IMR-90 (cell line): ENCODE data around the gene OR2C1. TPM values are rescaled to one million over a fixed set of nuclear protein-coding genes. Genes with fewer than 3 reads are reported as not detected.

Source experiments
- ATAC-seq: fragments of 200-7000 bp; cut with Tn5 transposase; 2 replicates; pipeline ENCODE4 v1.9.1; 2020; ENCODE audit warnings: low read depth, mild to moderate bottlenecking, moderate library complexity
- BruUV-seq: library from RNA; stranded (reverse); fragments of 400-500 nt; replicated peaks from 2 replicates; lab custom pipeline; 2021; lab: Mats Ljungman, UMichigan
- CTCF ChIA-PET: fragments of 300-600 bp; formaldehyde crosslinking; extraction: SDS; loops from one replicate; lab custom pipeline; 2021; ENCODE audit warnings: antibody characterized with exemption; lab: Yijun Ruan, JAX
- POLR2A ChIA-PET: fragments of 300-600 bp; sonication (Branson Sonifier 250); formaldehyde crosslinking; loops from one replicate; lab custom pipeline; 2022; ENCODE audit warnings: antibody characterized with exemption; ENCODE audit not compliant: unreplicated experiment; lab: Charles Lee
- DNase-seq: peaks from one replicate; pipeline ENCODE4 v3.0.0; 2013
- H2AFZ ChIP-seq: replicated peaks from 2 replicates; pipeline ENCODE3; 2013; ENCODE audit warnings: low read length, mild to moderate bottlenecking; ENCODE audit not compliant: poor library complexity
- H2AK5ac ChIP-seq: 2 replicates; pipeline ENCODE4 v1.6.1; 2013; ENCODE audit warnings: low read depth, low read length, inconsistent platforms
- H2AK9ac ChIP-seq: replicated peaks from 2 replicates; pipeline ENCODE3; 2013; ENCODE audit warnings: mild to moderate bottlenecking, low read depth, low read length, moderate library complexity; ENCODE audit not compliant: poor library complexity
- H2BK120ac ChIP-seq: 2 replicates; pipeline ENCODE4 v1.6.1; 2013; ENCODE audit warnings: low read depth, low read length, inconsistent platforms
- H2BK15ac ChIP-seq: 3 replicates; pipeline ENCODE4 v1.6.1; 2013; ENCODE audit warnings: low read depth, low read length, inconsistent platforms
- H2BK20ac ChIP-seq: 2 replicates; pipeline ENCODE4 v1.6.1; 2013; ENCODE audit warnings: low read depth, mild to moderate bottlenecking, inconsistent platforms, low read length, moderate library complexity
- H2BK5ac ChIP-seq: 2 replicates; pipeline ENCODE4 v1.6.1; 2013; ENCODE audit warnings: mild to moderate bottlenecking, low read depth, low read length, inconsistent platforms; ENCODE audit not compliant: poor library complexity, severe bottlenecking
- H3K14ac ChIP-seq: replicated peaks from 2 replicates; pipeline ENCODE4 v1.6.1; 2013; ENCODE audit warnings: low read depth, low read length, inconsistent platforms
- H3K18ac ChIP-seq: 2 replicates; pipeline ENCODE4 v1.6.1; 2013; ENCODE audit warnings: low read depth, low read length, control low read depth
- H3K23ac ChIP-seq: 2 replicates; pipeline ENCODE4 v1.6.1; 2013; ENCODE audit warnings: low read depth, low read length, inconsistent platforms
- H3K27ac ChIP-seq: 2 replicates; pipeline ENCODE4 v1.5.1; 2013; ENCODE audit warnings: mild to moderate bottlenecking, control low read depth, low read length; ENCODE audit not compliant: insufficient read depth
- H3K27me3 ChIP-seq: 2 replicates; pipeline ENCODE4 v1.6.1; 2013; ENCODE audit warnings: low read length; ENCODE audit not compliant: control insufficient read depth, insufficient read depth
- H3K36me3 ChIP-seq: 2 replicates; pipeline ENCODE4 v1.6.1; 2013; ENCODE audit warnings: low read length, mixed read lengths; ENCODE audit not compliant: control insufficient read depth, insufficient read depth
- H3K4ac ChIP-seq: 2 replicates; pipeline ENCODE4 v1.6.1; 2013; ENCODE audit warnings: low read depth, low read length, inconsistent platforms
- H3K4me1 ChIP-seq: 2 replicates; pipeline ENCODE4 v1.6.1; 2013; ENCODE audit warnings: low read length, mixed read lengths; ENCODE audit not compliant: control insufficient read depth, insufficient read depth
- H3K4me2 ChIP-seq: 2 replicates; pipeline ENCODE4 v1.6.1; 2013; ENCODE audit warnings: low read depth, mild to moderate bottlenecking, control low read depth, low read length, moderate library complexity
- H3K4me3 ChIP-seq: 2 replicates; pipeline ENCODE4 v1.5.1; 2013; ENCODE audit warnings: low read depth, mild to moderate bottlenecking, control low read depth, low read length, moderate library complexity; ENCODE audit not compliant: insufficient read depth
- H3K56ac ChIP-seq: 2 replicates; pipeline ENCODE4 v1.6.1; 2013; ENCODE audit warnings: low read length, inconsistent platforms; ENCODE audit not compliant: insufficient read depth; ENCODE audit errors: extremely low read depth
- H3K79me1 ChIP-seq, 2 experiments: 2 replicates each; pipeline ENCODE4 v1.6.1; 2013; ENCODE audit warnings: low read length in 2 of 2, inconsistent platforms in 1 of 2, low read depth in 1 of 2
- H3K9ac ChIP-seq: 2 replicates; pipeline ENCODE4 v1.6.1; 2013; ENCODE audit warnings: low read depth, low read length, control low read depth
- H3K9me1 ChIP-seq: 2 replicates; pipeline ENCODE4 v1.6.1; 2013; ENCODE audit warnings: low read length, inconsistent platforms; ENCODE audit not compliant: insufficient read depth
- H3K9me3 ChIP-seq: 2 replicates; pipeline ENCODE4 v1.6.1; 2013; ENCODE audit warnings: low read length; ENCODE audit not compliant: control insufficient read depth, insufficient read depth
- H4K20me1 ChIP-seq: 2 replicates; pipeline ENCODE4 v1.6.1; 2013; ENCODE audit warnings: low read length, inconsistent platforms; ENCODE audit not compliant: insufficient read depth
- H4K5ac ChIP-seq: 2 replicates; pipeline ENCODE4 v1.6.1; 2013; ENCODE audit warnings: mild to moderate bottlenecking, low read depth, low read length, control low read depth
- H4K8ac ChIP-seq, 2 experiments: 2 replicates each; pipeline ENCODE4 v1.6.1; 2013; ENCODE audit warnings: low read depth in 2 of 2, low read length in 2 of 2, control low read depth in 1 of 2, inconsistent platforms in 1 of 2
- H4K91ac ChIP-seq: 2 replicates; pipeline ENCODE4 v1.6.1; 2013; ENCODE audit warnings: low read depth, low read length, inconsistent platforms; ENCODE audit not compliant: insufficient read depth
- BHLHE40 ChIP-seq: fragments of 150-350 bp; IDR thresholded peaks from 2 replicates; pipeline ENCODE4 v1.6.1; 2016; ENCODE audit warnings: mild to moderate bottlenecking, low read depth, low read length
- CEBPB ChIP-seq: IDR thresholded peaks from 2 replicates; pipeline ENCODE4 v1.6.1; 2012; ENCODE audit warnings: low read depth, low read length, improper control_type of control experiment
- CHD1 ChIP-seq: IDR thresholded peaks from 2 replicates; pipeline ENCODE4 v1.6.1; 2012; ENCODE audit warnings: low read depth, low read length, improper control_type of control experiment
- CTCF ChIP-seq: conservative IDR thresholded peaks from 2 replicates; pipeline ENCODE4 v1.5.1; 2012; ENCODE audit warnings: mild to moderate bottlenecking, low read depth, low read length, improper control_type of control experiment
- FOS ChIP-seq: fragments of 150-350 bp; IDR thresholded peaks from 2 replicates; pipeline ENCODE4 v1.6.1; 2016; ENCODE audit warnings: low read depth, low read length
- MAFK ChIP-seq: IDR thresholded peaks from 2 replicates; pipeline ENCODE4 v1.6.1; 2012; ENCODE audit warnings: low read depth, low read length, improper control_type of control experiment
- MAZ ChIP-seq: IDR thresholded peaks from 2 replicates; pipeline ENCODE4 v1.6.1; 2012; ENCODE audit warnings: low read depth, mild to moderate bottlenecking, low read length, improper control_type of control experiment, moderate library complexity, borderline replicate concordance
- MXI1 ChIP-seq: IDR thresholded peaks from 2 replicates; pipeline ENCODE4 v1.6.1; 2012; ENCODE audit warnings: low read depth, mild to moderate bottlenecking, low read length, moderate library complexity, borderline replicate concordance
- NFE2L2 ChIP-seq: fragments of 150-350 bp; IDR thresholded peaks from 2 replicates; pipeline ENCODE4 v1.6.1; 2016; ENCODE audit warnings: low read depth, mild to moderate bottlenecking, low read length
- POLR2A ChIP-seq: IDR thresholded peaks from 2 replicates; pipeline ENCODE4 v1.6.1; 2012; ENCODE audit warnings: mild to moderate bottlenecking, low read depth, low read length
- RAD21 ChIP-seq: IDR thresholded peaks from 2 replicates; pipeline ENCODE4 v1.6.1; 2012; ENCODE audit warnings: low read length, improper control_type of control experiment
- RCOR1 ChIP-seq: IDR thresholded peaks from 2 replicates; pipeline ENCODE4 v1.6.1; 2012; ENCODE audit warnings: mild to moderate bottlenecking, low read length, improper control_type of control experiment; ENCODE audit not compliant: insufficient replicate concordance
- RFX5 ChIP-seq: IDR thresholded peaks from 2 replicates; pipeline ENCODE4 v1.8.0; 2012; ENCODE audit warnings: low read depth, mild to moderate bottlenecking, low read length, moderate library complexity
- SMC3 ChIP-seq: fragments of 150-350 bp; IDR thresholded peaks from 2 replicates; pipeline ENCODE4 v1.6.1; 2016; ENCODE audit warnings: low read depth, mild to moderate bottlenecking, antibody characterized with exemption, low read length, moderate library complexity
- WGBS, 2 experiments: methylation state at CpG; one replicate each; pipeline versions ENCODE4 v1.1.5 to v1.1.7; 2013; ENCODE audit warnings: missing lambda C conversion rate in 2 of 2; ENCODE audit not compliant: insufficient read length in 1 of 2; ENCODE audit errors: extremely low coverage in 2 of 2; 5-methylcytosine and 5-hydroxymethylcytosine counted together
- dilution Hi-C: fragments of 300-500 bp; cut with HindIII; formaldehyde crosslinking; loops from one replicate; pipeline ENCODE4 v1.14.3; 2018; ENCODE audit warnings: low sequenced_read_pairs; ENCODE audit not compliant: unreplicated experiment
- in situ Hi-C: fragments of 300-500 bp; cut with MboI; formaldehyde crosslinking; loops from 3 replicates; pipeline ENCODE4 v1.14.3; 2019; ENCODE audit warnings: low sequenced_read_pairs, inconsistent platforms, mixed read lengths
- intact Hi-C: fragments of 100-400 bp; cut with micrococcal nuclease; formaldehyde crosslinking; loops from 2 replicates; pipeline ENCODE4 v1.10.0; 2022
- polyA plus RNA-seq, 3 experiments: library from polyadenylated mRNA; depleted of rRNA; stranded (reverse); fragments of >200 nt; gene quantifications; 2 replicates each; pipeline ENCODE4 v1.2.3, GENCODE V29; 2012; ENCODE audit warnings: low replicate concordance in 1 of 3
- total RNA-seq: library from RNA; depleted of rRNA; stranded (reverse); fragments of >200 nt; gene quantifications from 2 replicates; pipeline ENCODE4 v1.2.3, GENCODE V29; 2012
- TF ChIP-seq, protein P1 (sequence below): fragments of 150-350 bp; IDR thresholded peaks from 2 replicates; pipeline ENCODE4 v1.6.1; 2016; ENCODE audit warnings: low read depth, mild to moderate bottlenecking, low read length, moderate library complexity, borderline replicate concordance
- TF ChIP-seq, protein P2 (sequence below): fragments of 150-350 bp; IDR thresholded peaks from 2 replicates; pipeline ENCODE4 v1.6.1; 2017; ENCODE audit warnings: mild to moderate bottlenecking, antibody characterized with exemption, low read length, low read depth

The OR2C1 gene
- total and polyA plus RNA-seq, 2 of the 4 experiments (the other 2 are of a cell fraction) = under 0.01 to 0.05 TPM

DNA sequence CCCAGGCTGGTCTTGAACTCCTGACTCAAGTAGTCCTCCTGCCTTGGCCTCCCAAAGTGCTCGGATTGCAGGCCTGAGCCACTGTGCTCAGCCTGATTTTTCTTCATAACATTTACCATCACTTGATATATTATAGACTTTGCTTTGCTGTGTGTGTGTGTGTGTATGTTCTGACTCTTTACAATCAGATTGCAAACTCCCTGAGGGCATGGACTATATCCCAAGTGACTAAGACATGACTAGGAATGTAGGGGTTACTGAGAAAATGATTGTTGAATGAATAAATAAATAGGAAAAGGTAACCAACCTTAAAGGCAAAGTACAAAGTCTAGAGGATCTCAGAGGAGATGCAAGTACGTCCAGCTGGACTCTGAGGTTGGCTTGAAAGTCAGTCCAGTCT, 9.6 kb upstream of the OR2C1 start:
- no peaks in the 10 kb centered on the region for H3K79me1 ChIP-seq
- intact Hi-C loops = no loop called here
- no peak overlapping the region for H3K18ac ChIP-seq
- no CpG with 5 or more reads among the region's 2 CpGs for WGBS, 2 experiments
- no peak overlapping the region for H3K23ac ChIP-seq
- H2AK5ac ChIP-seq = no peak overlapping the region
- H4K91ac ChIP-seq = no peak overlapping the region
- no peak overlapping the region for H3K4ac ChIP-seq
- H3K4me2 ChIP-seq = no peak overlapping the region
- no peak overlapping the region for H2BK120ac ChIP-seq
- H3K4me1 ChIP-seq = no peaks in the 10 kb centered on the region
- peaks cover 1% of the 10 kb centered on the region; the same call in 1 of the 2 replicates for H3K9me3 ChIP-seq
- ATAC-seq (no peak), DNase-seq (no peak)
- H4K5ac ChIP-seq = no peak overlapping the region
- no peak overlapping the region for H3K4me3 ChIP-seq
- no peak overlapping the region for H2AFZ ChIP-seq
- TF ChIP-seq RCOR1 = no peak
- no peak for TF ChIP-seq MAFK
- TF ChIP-seq BHLHE40 = no peak
- no peak for TF ChIP-seq NFE2L2
- TF ChIP-seq CEBPB = no peak
- TF ChIP-seq, protein P1, sequence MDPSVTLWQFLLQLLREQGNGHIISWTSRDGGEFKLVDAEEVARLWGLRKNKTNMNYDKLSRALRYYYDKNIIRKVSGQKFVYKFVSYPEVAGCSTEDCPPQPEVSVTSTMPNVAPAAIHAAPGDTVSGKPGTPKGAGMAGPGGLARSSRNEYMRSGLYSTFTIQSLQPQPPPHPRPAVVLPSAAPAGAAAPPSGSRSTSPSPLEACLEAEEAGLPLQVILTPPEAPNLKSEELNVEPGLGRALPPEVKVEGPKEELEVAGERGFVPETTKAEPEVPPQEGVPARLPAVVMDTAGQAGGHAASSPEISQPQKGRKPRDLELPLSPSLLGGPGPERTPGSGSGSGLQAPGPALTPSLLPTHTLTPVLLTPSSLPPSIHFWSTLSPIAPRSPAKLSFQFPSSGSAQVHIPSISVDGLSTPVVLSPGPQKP = no peak
- TF ChIP-seq FOS = no peak
- TF ChIP-seq CTCF = no peak
- no peak for TF ChIP-seq MAZ
- TF ChIP-seq POLR2A = no peak
- no peak for TF ChIP-seq MXI1
- TF ChIP-seq RAD21 = no peak
- no peak for TF ChIP-seq CHD1
- no peak for TF ChIP-seq RFX5
- no peak for TF ChIP-seq SMC3
- TF ChIP-seq, protein P2, sequence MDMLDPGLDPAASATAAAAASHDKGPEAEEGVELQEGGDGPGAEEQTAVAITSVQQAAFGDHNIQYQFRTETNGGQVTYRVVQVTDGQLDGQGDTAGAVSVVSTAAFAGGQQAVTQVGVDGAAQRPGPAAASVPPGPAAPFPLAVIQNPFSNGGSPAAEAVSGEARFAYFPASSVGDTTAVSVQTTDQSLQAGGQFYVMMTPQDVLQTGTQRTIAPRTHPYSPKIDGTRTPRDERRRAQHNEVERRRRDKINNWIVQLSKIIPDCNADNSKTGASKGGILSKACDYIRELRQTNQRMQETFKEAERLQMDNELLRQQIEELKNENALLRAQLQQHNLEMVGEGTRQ = no peak
- no peak overlapping the region for H3K56ac ChIP-seq
- H2BK15ac ChIP-seq = no peak overlapping the region
- dilution Hi-C loops = no loop called here
- no peaks in the 10 kb centered on the region for H3K36me3 ChIP-seq
- H3K9ac ChIP-seq = no peak overlapping the region
- BruUV-seq = no TSS peak
- CTCF ChIA-PET = no interaction called here
- in situ Hi-C loops = no loop called here
- H4K20me1 ChIP-seq = no peaks in the 10 kb centered on the region
- no peak overlapping the region for H3K14ac ChIP-seq
- POLR2A ChIA-PET = no interaction called here
- no peak overlapping the region for H2AK9ac ChIP-seq
- H3K9me1 ChIP-seq = no peaks in the 10 kb centered on the region
- no peak overlapping the region for H2BK5ac ChIP-seq
- H4K8ac ChIP-seq = no peak overlapping the region
- no peak overlapping the region for H2BK20ac ChIP-seq
- H3K27ac ChIP-seq = no peak overlapping the region
- H3K27me3 ChIP-seq = no peaks in the 10 kb centered on the region; the same call in 1 of the 2 replicates
